ENCODE data around the gene DGCR2. TPM values are rescaled to one million over a fixed set of nuclear protein-coding genes. Genes with fewer than 3 reads are reported as not detected.
A peak's percentile ranks its signal among the peaks of the same experiment; 100 is the strongest.
"Not testable (repeated sequence)": the region's sequence is repeated elsewhere in the genome, so short reads cannot be mapped to it uniquely, and the experiment has no call there.

The DGCR2 gene
- total RNA-seq, 1 experiment from 2014 or later, result 29.3 TPM

GRCh38 chr22:19013411-19013810 is 108.8 kb downstream of the DGCR2 start:
- H3K4me1 ChIP-seq; H3K36me3 ChIP-seq; H3K9me3 ChIP-seq (replicated peaks); H3K27ac ChIP-seq; H3K4me3 ChIP-seq; DNase-seq; H3K27me3 ChIP-seq: not testable (repeated sequence)

- no peaks in the 10 kb centered on the region for H3K36me3 ChIP-seq
- H3K27ac ChIP-seq, result no peak overlapping the region
- H3K4me3 ChIP-seq, result no peak overlapping the region
- no peaks in the 10 kb centered on the region for H3K27me3 ChIP-seq
- no peaks in the 10 kb centered on the region for H3K9me3 ChIP-seq (replicated peaks)
- no peaks in the 10 kb centered on the region for H3K4me1 ChIP-seq
- no peak for DNase-seq
These were observed 109.8 kb downstream of the DGCR2 start for GRCh38 chr22:19012308-19012986.

- H3K27ac ChIP-seq; DNase-seq; H3K4me3 ChIP-seq; H3K36me3 ChIP-seq; H3K27me3 ChIP-seq; H3K4me1 ChIP-seq; H3K9me3 ChIP-seq (replicated peaks): not testable (repeated sequence)
These were observed 110.6 kb downstream of the DGCR2 start for GRCh38 chr22:19011611-19012010.

GRCh38 chr22:19011075-19011474 is 111.1 kb downstream of the DGCR2 start:
- Histone ChIP-seq H3K36me3 (no peaks in the 10 kb centered on the region), H3K27ac (no peak overlapping the region), H3K4me3 (no peak overlapping the region), H3K27me3 (no peaks in the 10 kb centered on the region), H3K9me3 (replicated peaks) (no peaks in the 10 kb centered on the region), H3K4me1 (no peaks in the 10 kb centered on the region)
- no peak for DNase-seq

DNA sequence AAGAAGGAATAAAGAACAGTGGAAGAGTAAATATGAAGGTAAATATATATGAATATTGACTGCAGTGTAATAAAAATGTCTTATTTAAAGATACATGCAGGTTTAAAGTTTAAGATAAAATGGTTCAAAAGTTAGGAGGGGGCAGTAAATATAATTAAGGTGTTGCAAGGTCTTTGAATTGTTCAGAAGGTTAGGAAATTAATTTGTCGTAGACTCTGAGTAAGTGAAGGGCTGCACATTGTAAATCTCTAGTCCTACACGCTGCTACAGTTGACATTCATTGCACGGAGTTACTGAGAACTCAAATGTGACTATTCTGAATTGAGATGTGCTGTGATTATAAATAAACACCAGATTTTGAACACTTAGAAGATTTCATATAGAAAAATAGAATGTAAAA is 116.3 kb downstream of the DGCR2 start:
- Histone ChIP-seq H3K27ac (no peak overlapping the region), H3K9me3 (replicated peaks) (0 out of 2 replicates have a peak, but pooled peaks cover 2% of the 10 kb centered on the region), H3K4me3 (no peak overlapping the region), H3K4me1 (no peaks in the 10 kb centered on the region), H3K36me3 (no peaks in the 10 kb centered on the region), H3K27me3 (no peaks in the 10 kb centered on the region)
- no peak for DNase-seq

DNA sequence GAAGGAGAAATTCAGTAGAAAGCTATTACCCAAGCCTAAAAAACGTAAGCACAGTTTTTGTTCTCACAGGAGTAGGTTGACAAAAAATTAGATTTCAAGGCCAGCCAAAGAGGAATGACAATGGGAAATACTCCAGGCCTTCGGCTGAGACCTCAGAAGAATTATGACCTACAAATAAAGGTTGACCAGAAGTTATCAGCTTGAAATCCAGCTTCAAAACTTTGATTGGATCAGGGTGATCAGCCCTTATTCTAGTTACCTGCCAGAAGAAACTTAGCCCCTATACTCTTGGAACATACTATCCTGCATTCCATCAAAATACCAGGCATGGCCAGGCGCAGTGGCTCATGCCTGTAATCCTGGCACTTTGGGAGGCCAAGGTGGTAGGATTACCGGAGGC is 117.7 kb downstream of the DGCR2 start:
- DNase-seq, result no peak
- H3K36me3 ChIP-seq, result no peaks in the 10 kb centered on the region
- no peak overlapping the region for H3K4me3 ChIP-seq
- no peaks in the 10 kb centered on the region for H3K27me3 ChIP-seq
- no peak overlapping the region for H3K27ac ChIP-seq
- H3K9me3 ChIP-seq (replicated peaks), result 0 out of 2 replicates have a peak, but pooled peaks cover 2% of the 10 kb centered on the region
- H3K4me1 ChIP-seq, result no peaks in the 10 kb centered on the region

DNA sequence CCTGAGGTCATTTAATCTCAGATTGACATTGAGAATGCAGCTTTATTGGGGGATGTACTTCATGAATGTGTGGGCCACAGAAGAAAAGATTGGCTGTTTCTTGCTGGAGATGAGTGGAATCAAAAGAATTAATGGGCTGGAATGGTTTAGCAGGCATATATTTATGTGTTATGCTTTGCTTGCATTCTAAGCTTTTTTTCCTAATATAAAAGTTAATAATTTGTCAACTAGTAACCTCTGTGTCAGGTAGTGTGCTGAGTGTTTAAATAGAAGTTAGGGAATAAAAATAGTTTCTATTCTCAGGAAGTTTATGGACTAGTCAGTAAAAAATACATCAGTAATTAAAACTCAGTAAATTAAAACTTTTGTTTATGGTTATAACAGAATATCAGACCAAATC is 118.7 kb downstream of the DGCR2 start:
- H3K27ac ChIP-seq, result no peak overlapping the region
- no peaks in the 10 kb centered on the region for H3K4me1 ChIP-seq
- H3K4me3 ChIP-seq, result no peak overlapping the region
- 0 out of 2 replicates have a peak, but pooled peaks cover 2% of the 10 kb centered on the region for H3K9me3 ChIP-seq (replicated peaks)
- no peak for DNase-seq
- H3K27me3 ChIP-seq, result no peaks in the 10 kb centered on the region
- no peaks in the 10 kb centered on the region for H3K36me3 ChIP-seq

DNA sequence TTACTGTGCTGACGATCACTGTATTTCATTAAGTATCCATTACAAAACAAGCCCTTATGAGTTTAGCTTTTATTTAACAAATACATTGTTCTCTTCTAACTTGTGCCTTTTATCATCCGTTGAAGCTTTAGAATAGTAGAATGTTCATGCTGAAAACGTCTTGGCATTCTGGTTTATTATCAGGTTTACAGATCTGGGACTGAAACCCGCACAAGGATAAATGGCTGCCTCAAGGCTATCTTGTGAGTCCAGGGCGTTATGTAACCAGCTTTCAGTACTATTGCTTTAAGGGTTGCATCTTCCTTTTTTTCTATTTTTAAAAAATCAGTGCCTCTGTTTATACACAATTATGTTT is 119.6 kb downstream of the DGCR2 start:
- Histone ChIP-seq H3K4me1 (no peaks in the 10 kb centered on the region), H3K27me3 (no peaks in the 10 kb centered on the region), H3K36me3 (no peaks in the 10 kb centered on the region), H3K4me3 (no peak overlapping the region), H3K9me3 (replicated peaks) (0 out of 2 replicates have a peak, but pooled peaks cover 2% of the 10 kb centered on the region), H3K27ac (no peak overlapping the region)
- DNase-seq, result no peak

- no peak overlapping the region for H3K27ac ChIP-seq
- no peaks in the 10 kb centered on the region for H3K36me3 ChIP-seq
- no peak overlapping the region for H3K4me3 ChIP-seq
- no peaks in the 10 kb centered on the region for H3K4me1 ChIP-seq
- no peak for DNase-seq
- no peaks in the 10 kb centered on the region for H3K27me3 ChIP-seq
- 0 out of 2 replicates have a peak, but pooled peaks cover 2% of the 10 kb centered on the region for H3K9me3 ChIP-seq (replicated peaks)
These were observed 121.0 kb downstream of the DGCR2 start for GRCh38 chr22:19001204-19001603.

GRCh38 chr22:19000106-19000505 is 122.1 kb downstream of the DGCR2 start:
- DNase-seq, result not testable (repeated sequence)

DNA sequence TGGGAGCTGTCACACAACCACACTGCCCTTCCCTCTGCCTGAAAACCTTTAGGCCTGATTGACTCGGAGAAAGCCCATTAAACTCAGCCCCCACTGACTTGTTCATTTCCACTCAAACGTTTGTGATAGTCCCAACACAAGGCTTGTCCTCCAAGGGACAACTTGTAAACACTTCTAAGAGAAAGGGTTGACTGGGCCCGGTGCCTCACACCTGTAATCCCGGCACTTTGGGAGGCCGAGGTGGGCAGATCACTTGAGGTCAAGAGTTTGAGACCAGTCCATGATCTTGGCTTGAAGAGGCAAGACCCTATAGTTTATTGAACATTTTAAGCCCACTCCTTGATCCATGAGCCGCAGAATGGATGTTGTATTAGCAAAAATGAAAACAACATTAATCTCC is 122.8 kb downstream of the DGCR2 start:
- Histone ChIP-seq H3K4me1 (no peaks in the 10 kb centered on the region), H3K27me3 (no peaks in the 10 kb centered on the region), H3K4me3 (no peak overlapping the region), H3K9me3 (replicated peaks) (0 out of 2 replicates have a peak, but pooled peaks cover 2% of the 10 kb centered on the region), H3K36me3 (no peaks in the 10 kb centered on the region), H3K27ac (no peak overlapping the region)
- DNase-seq, result no peak

More at GRCh38 chr22:19000106-19000505, 122.1 kb downstream of the DGCR2 start:
- H3K36me3 ChIP-seq; H3K27ac ChIP-seq; H3K9me3 ChIP-seq (replicated peaks); H3K4me1 ChIP-seq; H3K27me3 ChIP-seq; H3K4me3 ChIP-seq: not testable (repeated sequence)

- no peak overlapping the region for H3K27ac ChIP-seq
- H3K27me3 ChIP-seq, result no peaks in the 10 kb centered on the region
- no peak overlapping the region for H3K4me3 ChIP-seq
- 0 out of 2 replicates have a peak, but pooled peaks cover 2% of the 10 kb centered on the region for H3K9me3 ChIP-seq (replicated peaks)
- H3K4me1 ChIP-seq, result no peaks in the 10 kb centered on the region
- no peaks in the 10 kb centered on the region for H3K36me3 ChIP-seq
- peak in 1 of 2 experiments; percentile 10 for DNase-seq
These were observed 123.2 kb downstream of the DGCR2 start for GRCh38 chr22:18999008-18999407.

DNA sequence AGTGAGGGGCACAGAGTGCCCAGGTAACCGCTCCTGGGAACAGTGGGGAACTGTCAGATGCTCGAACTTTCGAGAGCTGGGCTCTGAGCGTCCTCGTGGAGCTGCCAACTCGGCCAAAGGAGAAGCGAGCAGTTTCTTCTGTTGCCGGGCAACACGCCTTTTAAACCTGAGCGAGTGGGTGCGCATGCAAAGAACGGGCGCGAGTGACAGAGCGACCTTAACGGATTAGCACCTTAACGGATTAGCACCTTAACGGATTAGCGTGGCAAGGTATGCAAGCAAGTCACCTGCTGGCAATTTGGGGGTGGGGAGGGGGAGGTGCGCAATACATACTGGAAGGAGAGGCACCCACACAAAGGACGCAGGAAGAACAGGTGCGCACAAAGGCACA is 124.3 kb downstream of the DGCR2 start:
- H3K27me3 ChIP-seq, result no peaks in the 10 kb centered on the region
- no peaks in the 10 kb centered on the region for H3K9me3 ChIP-seq (replicated peaks)
- H3K4me1 ChIP-seq, result no peaks in the 10 kb centered on the region
- no peak overlapping the region for H3K4me3 ChIP-seq
- H3K36me3 ChIP-seq, result no peaks in the 10 kb centered on the region
- DNase-seq, result no peak
- H3K27ac ChIP-seq, result no peak overlapping the region

GRCh38 chr22:18997306-18997924 is 124.8 kb downstream of the DGCR2 start:
- Histone ChIP-seq H3K4me3 (no peak overlapping the region), H3K4me1 (no peaks in the 10 kb centered on the region), H3K27ac (no peak overlapping the region), H3K27me3 (no peaks in the 10 kb centered on the region), H3K9me3 (replicated peaks) (no peaks in the 10 kb centered on the region), H3K36me3 (no peaks in the 10 kb centered on the region)
- no peak for DNase-seq

- H3K4me1 ChIP-seq, result no peaks in the 10 kb centered on the region
- DNase-seq, result no peak
- no peaks in the 10 kb centered on the region for H3K9me3 ChIP-seq (replicated peaks)
- H3K27ac ChIP-seq, result no peak overlapping the region
- no peaks in the 10 kb centered on the region for H3K36me3 ChIP-seq
- no peaks in the 10 kb centered on the region for H3K27me3 ChIP-seq
- no peak overlapping the region for H3K4me3 ChIP-seq
These were observed 125.8 kb downstream of the DGCR2 start for GRCh38 chr22:18996376-18996900.

GRCh38 chr22:18995327-18995711 is 126.9 kb downstream of the DGCR2 start:
- Histone ChIP-seq H3K36me3 (no peaks in the 10 kb centered on the region), H3K4me1 (no peaks in the 10 kb centered on the region), H3K4me3 (no peak overlapping the region), H3K27ac (no peak overlapping the region), H3K27me3 (no peaks in the 10 kb centered on the region), H3K9me3 (replicated peaks) (no peaks in the 10 kb centered on the region)
- DNase-seq, result no peak

Measured in SJCRH30 (cell line).